NCI-H345 treated with DMSO at 0.1 percent for 48 hours (cell line): ENCODE data around the gene LMO7.

Experiments used
- DNase-seq: peaks from one replicate; lab custom pipeline; 2025; ENCODE audit not compliant: unreplicated experiment; lab: John Stamatoyannopoulos, UW

LMO7 gene

DNA sequence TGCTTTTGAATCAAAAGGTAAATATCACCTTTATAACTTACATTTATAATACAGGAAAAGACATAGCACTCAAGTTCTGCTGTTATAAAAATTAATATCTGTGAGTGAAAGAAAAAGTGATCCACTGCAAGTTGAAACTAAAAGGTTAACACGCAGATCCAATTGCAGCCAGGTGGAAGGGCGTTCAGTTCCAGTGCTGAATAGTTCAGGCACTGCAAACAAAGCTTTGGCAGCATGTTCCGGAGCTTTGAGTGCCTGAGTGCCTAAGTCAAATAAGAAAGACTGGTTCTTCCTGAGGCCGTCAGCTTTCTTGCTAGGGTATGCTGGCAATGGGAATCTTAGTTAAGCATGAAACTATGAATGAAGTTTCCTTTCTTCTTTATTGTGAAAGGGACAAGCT lies 200.3 kb downstream of the LMO7 start:
- DNase-seq, result peak; percentile 61

DNA sequence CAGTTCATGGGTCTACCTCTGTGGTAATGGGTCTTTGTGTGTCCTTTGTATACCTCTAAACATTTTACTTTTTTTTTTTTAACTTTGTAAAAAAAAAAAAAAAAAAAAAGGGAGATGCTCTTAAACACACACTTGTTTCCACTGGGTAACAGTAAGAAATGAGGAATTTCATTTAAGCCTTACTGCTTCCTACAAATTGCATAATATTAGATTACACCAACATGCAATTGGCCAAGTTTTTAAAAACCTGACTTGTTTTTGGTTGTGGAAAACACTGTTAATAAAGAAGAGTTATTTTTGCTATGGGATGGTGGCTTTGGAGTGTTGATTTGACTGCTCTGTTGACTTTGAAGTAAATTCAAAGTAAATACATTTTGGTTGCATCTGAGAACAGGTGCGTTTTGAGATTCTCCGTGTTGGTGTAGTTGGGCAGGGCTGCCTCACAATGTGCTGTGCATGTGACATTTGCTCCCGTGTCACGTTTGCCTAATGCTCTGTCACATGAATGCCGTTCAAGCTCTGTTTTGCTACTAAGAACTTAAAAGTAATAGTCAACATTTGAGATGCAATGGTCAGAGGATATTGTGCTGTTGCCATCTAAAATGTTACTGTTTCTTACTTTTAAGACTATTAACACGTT lies 202.4 kb downstream of the LMO7 start:
- DNase-seq, result peak; percentile 40

DNA sequence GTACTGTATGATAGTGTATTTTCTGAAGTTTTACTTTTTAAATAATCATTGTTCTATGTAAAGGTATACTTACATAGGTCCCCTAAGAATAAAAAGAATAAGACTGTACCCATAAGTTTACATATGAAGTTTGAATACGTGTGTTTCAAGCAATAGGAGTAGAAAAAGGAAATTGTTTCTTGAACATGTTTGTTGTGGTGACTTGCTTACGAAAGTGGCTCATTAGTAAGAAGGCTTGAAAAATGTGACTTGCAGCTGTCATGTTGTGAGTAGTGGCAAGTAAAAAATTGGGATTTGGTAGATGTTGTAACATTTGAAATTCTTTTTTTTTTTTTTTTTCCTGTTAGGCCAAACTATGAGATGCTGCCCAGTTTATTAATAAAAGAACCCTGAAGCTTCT lies 203.3 kb downstream of the LMO7 start:
- no peak for DNase-seq

DNA sequence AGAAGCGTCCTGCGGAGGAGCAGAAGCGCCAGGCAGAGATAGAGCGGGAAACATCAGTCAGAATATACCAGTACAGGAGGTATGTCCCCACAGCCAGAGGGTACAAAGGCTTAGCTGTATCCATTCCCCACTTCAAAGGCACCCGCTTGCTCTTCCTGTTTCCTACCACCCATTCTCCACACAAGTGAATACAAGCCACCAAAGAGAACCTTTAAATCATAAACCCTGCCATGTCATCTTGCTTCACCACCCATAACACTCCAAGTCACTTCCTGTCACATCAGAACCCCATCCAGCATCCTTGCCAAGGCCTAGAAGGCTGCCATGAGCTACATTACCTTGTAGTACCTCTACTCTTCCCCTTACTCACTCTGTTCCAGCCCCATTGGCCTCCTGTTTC lies 205.8 kb downstream of the LMO7 start:
- DNase-seq, result no peak

DNA sequence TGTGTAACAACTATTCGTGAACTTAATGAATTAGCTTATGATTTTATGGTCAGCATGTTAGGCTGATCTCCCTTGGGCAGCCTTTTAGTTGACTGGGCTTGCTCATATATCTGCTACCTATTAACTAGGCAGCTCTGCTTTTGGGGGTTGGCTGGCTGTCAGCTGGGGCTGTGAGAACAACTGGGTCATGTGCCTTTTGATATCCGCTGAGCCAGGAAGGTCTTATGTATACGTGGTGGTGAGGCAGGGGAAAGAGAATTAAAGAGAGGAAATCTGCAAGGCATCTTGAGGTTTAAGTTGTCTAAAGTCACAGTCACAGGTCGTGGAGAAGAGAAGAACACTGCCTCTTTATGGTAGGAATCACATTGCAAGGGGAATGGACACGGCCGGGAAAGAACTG lies 206.9 kb downstream of the LMO7 start:
- no peak for DNase-seq

DNA sequence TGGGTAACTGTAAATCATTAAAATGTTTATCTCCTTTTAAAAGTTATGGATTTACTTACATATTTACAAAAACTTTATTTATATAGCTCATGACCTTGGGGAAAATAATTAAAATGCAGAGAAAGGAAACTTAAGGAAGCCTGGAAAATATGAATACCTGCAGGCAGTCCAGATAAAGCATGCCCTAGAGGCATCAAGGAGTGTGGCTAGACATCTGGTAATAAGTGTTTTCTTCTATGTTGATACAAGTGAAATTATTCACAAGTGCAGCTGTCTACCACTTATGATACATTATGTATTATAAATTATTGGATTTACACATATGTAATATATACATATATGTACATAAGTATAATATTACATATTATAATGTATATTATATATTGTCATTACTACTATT lies 207.9 kb downstream of the LMO7 start:
- DNase-seq, result no peak

DNA sequence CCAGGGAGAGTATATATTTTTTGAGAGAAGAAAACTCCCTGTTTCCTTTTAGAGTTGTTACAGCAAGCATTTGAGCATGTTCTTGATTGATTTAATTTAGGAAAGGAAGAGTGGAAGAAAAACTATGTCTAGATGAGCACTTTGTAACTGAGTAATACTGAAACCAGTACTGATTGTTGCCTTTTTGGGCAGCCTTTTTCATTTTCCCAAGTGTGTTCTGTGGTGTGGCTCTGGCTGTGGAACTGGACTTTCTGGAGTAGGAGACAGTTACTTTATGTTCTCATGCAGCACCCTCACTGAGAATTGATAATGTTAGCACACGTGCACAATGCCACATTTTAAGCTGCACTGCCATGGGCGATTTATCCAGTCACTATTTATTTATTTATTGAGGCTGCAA lies 211.5 kb downstream of the LMO7 start:
- no peak for DNase-seq

DNA sequence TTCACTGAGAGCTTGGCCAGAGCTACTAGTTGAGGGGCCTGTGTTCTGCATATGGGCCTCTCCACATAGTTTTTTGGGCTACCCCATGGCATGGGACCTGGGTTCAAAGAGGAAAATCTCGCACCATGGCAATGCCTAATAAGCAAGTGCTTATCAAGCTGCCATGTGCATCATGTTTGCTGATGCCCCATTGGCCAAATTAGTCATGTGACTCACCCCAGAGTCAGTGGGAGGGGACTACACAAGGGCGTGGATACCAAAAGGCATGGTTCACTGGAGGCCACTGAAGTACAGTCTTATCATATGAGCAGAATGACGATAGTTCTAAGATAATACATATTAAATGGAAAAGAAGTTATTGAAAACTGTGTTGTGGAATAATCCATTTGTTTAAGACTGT lies 214.8 kb downstream of the LMO7 start:
- no peak for DNase-seq

DNA sequence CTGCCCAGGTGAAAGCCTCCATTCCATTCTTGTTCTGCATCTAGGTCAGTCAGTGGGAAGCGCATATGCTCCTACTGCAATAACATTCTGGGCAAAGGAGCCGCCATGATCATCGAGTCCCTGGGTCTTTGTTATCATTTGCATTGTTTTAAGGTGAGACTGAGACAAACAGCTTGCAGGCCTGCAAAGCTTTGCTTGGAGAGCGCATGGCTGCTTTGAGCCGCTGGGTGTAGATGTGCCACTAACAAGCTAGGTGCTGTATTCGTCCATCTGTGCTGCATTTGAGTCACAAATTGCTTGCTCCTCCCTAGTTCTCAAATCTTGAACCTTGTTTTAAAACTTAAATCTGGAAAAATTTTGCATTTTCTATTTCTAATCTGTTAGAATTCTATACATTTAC lies 219.1 kb downstream of the LMO7 start:
- no peak for DNase-seq

DNA sequence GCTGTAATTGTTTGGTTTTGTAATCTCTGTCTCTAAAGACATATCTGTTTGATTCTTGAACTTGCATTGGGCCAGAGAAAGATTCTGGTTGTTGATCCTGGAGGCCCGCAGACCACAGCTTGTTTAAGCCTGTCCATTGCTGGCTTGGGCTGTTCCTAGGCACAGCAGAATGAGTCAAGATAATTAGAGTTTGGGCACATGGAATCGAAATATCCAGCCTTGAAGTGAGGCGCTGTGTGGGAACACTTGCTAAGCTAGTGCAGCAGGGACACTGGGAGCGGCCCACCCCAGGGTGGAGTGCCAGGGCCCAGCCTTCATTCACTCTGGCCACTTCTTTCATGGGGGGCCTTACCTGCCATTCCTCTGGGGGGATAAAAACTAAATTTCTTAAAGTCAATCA lies 219.7 kb downstream of the LMO7 start:
- DNase-seq, result no peak

DNA sequence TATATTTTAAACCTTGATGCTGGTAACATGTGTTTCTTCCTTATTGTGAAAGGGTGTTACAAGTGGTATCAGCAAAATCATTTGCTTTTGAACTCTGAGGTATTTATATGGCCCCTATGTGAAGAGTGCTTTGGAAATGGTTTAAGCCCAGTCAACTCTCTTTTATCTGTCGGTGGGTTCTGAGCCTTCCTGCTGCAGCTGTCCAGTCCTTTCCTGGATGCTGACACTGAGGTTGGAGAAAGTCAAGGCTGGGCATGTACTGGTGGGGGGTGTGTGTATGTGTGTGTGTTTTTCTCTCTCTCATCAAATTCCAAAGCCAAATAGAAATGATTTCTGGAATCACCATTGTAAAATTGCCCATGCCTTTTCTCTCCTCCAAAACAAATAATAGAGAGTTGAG lies 221.2 kb downstream of the LMO7 start:
- no peak for DNase-seq

DNA sequence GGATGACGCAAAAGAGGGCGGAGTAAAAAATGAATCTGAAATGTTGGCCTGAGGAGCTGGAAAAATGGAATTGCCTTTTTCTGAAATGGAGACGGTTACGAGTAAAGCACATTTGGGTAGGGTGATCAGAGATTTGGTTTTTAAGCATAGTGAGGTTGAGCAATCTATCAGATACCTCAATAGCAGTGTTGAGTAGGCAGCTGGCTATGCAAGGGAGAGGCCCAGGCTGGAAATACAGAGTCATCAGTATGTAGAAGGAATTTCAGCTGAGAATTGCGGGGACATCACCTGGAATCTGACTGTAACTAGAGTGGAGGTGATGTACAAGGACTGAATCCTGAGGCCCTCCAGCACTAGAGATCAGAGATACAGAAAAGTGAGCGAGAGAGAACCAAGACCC lies 224.8 kb downstream of the LMO7 start:
- DNase-seq, result no peak

DNA sequence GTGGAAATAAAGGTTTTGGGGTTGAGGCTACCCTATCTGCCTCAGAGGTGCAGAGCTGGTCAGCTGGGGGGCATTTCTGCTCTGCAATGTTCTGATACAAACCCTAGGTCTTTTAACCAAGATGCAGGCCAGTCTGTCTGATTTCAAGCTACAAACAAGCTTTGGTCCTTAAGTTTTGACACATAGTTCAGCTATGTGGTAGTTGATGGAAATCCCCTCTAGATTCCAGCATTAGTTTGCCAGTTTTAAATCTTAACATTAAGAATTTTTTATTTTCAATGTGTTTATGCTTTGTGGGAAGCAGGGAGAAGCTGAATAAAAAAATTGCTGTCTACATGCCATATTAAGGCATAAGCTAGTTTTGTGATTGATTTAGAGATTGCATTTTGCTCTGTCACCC lies 225.7 kb downstream of the LMO7 start:
- no peak for DNase-seq

DNA sequence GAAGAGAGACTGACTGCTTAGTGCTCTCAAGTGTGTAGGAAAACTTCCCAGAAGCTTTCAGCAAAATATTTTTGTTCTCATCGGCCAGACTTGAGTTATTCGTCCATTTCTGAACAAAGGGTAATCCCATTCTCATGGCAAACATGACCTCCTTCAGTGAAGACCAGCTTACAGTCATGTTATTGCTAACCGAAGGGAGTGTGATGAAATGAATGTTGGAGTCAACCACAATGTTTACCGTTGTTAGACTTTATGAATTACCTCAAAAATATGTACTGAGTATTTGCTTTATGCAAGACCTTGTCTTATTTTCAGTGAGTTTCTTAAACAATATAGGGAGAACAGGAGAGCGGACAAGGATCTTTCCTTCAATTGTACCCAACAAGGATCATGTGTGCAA lies 228.6 kb downstream of the LMO7 start:
- DNase-seq, result no peak

DNA sequence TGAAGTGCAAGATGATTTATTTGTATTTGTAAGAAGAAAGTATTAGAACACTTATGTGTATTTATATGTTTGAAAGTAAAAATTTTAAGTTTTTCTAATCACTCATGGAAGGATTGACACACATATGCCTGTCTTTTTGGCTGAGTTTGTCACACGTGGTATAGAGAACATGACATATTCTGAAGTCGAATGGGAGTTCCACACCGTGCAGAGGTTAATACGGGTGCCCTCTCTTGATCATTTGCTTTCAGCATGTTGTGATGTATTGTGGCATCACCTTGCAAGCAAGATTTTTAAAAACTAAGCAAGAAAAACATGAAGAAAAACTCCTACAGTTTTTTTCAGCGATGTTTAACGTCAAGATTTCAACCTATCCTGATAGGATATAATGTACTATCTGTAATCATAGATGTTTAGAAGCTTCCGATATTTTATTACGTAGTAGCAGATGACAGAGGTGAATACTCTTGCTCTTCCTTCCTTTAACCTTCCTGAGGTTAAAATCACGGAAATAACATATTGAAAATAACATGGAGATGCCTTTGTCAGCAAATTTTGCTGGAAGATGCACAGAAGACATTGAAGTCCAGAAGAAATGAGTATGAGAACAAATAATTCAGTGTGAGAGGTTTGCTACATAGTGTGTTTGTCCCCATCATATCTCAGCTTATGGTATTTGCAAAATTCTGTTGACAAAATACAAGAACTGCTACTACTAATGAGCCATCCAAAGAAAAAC lies 231.4 kb downstream of the LMO7 start:
- DNase-seq, result no peak

DNA sequence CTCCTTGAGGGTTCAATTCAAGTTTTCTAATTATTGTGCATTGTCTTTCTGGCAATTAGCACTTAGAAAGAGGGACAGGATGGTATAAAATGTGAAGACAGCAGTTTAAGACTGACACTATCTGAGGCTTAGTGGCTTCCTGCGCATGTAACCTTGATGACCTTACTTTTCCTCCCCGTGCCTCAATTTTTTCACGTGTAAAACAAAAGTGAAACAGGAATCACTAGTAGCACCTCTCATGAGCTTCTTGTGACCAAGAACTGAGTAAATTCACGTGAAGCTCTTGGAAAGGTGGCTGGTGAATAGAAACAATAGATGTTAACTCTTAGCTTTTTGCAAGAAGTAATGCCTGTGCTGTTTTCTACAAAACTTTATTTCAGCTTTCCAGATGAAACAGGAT lies 233.9 kb downstream of the LMO7 start:
- no peak for DNase-seq

DNA sequence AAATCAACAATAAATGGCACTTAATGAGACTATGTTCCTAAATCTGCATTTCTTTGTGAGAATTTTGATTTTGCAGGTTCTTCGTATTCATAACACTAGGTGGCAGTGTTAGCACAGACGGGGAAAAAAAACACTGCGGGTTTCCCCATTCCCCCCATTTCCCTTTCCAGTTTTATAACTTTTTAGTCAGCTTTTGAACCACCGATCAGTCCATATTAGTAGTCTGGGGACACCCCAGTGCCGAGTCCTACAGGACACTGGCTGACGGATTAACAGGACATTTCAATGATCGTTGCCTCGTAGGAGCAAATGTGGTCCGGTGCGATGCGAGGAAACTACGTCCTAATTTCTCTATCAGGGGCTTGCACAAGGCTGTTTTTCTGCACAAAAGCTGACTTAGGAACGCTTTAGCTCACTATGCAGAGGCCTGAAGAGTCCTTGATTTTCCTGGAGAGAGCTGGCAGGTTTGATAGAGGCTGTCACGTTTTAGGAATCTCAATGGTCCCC lies 234.3 kb downstream of the LMO7 start:
- DNase-seq, result no peak

DNA sequence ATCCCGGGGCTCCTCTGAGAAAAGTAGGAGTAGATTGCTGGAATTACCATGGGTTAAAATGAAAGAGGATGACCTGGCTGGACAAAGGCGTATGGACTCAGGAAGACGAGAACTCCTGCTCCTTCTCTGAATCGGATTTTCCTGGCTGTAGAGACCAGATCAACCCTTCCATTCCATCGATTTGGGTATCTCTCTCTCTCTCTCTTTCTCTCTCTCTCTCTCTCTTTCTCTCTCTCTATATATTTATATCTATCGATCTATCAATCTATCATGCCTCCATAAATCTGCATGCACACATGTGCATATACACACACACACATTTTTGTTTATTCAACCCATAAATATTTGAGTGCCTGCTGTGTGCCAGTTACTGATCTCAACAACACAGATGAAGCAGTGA lies 234.9 kb downstream of the LMO7 start:
- DNase-seq, result no peak

DNA sequence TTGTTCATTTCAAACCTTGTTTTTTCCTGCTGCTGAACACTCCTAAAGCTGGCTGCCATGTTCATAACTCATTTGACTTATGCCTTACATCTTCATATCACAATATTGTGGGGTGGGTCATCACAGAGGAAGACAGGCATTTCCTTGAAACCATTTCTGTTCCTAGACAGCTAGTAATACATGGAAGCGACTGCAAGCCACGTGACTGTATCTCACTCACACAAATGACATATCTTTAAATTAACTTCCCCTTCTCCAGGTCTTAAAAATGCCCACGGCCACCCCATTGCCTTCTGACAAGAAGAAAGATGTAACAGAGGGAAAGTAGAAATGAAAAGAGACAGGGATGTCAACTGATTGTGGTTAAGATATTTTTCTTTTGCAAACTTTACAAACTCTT lies 236.8 kb downstream of the LMO7 start:
- DNase-seq, result no peak

DNA sequence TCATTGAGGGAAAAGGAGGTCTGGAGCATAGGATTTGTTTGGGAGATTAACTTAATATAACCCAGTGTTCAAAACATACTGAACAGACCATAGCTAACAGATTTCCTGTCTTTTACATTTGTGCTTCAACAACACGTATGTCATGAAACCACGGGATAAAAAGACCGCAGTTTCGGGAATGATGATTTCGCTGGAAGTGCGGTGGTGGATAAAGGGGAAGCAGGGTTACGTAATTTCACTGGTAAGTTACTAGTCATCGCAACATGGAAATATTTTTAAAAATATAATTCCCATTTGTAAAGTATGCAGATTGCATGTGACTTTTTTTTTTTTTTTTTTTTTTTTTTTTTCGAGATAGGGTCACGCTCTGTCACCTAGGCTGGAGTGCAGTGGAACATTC lies 237.4 kb downstream of the LMO7 start:
- no peak for DNase-seq

DNA sequence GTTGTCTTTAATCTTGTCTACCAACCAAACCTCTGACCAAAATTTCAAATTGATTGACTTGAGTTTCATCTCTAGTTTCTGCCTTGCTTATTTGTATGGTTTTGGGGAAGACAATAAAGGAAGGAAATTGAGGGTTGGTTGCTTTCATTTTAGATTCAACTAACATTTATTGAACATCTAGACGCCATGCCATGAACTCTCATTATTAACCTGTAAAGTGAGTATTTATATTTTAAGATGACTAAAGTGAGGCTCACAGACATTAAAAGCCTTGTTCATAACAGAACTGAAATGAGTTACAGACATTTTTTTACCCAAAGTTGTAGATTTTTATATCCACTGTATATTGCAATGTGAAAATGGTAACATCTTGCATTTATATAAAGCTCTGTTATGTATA lies 239.3 kb downstream of the LMO7 start:
- no peak for DNase-seq

DNA sequence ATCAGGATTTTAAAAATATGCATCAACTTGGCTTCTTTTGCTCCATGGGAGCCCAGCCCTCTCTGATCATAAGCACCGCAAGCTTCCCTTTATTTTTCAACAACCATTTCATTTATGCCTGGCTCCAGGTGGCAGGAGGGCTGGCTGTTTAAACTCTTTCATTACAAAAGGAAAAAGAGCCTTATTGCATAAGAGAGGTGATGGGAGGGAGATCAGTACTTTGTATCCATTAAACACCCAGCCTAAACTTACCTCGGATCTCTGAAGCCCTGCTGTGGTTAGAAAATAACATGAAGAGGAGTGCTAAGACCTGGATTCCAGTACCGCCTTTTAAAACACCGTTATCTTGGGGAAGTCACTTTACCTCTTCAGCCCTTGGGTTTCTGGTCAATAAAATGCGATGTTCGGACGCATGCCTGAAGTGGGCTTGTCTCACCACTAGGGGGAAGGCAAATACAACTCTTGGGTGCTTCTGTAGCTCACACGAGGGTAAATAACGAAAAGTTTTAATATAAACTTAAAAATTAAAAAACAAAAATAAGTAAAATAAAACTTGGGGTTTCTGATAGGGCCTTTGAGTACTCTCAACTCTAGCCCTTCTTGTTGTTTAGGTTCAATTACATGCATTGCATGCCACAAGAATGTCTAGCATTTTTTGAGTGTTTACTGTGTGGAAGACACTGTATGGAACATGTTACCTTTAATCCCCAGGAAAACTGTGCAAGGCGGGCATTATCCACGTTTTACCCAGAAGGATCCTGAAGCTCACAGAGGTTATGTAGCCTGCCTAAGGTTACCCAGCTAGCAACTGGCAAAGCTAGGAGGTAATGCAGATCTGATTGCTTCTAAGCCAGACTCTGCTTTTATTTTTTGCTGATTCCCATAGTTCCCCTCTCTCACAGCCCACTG lies 240.3 kb downstream of the LMO7 start:
- DNase-seq, result peak; percentile 70
